ENCODE data around the gene MAPKAP1. TPM values are rescaled to one million over a fixed set of nuclear protein-coding genes. Genes with fewer than 3 reads are reported as not detected.

The MAPKAP1 gene
- total RNA-seq, 1 donor from 2014 or later: 84.9 TPM

- DNase-seq: no peak
- CTCF ChIA-PET: no interaction called here
- TF ChIP-seq CTCF (IDR thresholded peaks at IDR 0.05): no peak
- no peaks in the 10 kb centered on the region for H3K9me3 Mint-ChIP-seq
- H3K36me3 Mint-ChIP-seq (ENCODE audit: low read depth): no peaks in the 10 kb centered on the region
- ATAC-seq (ENCODE audit: low read depth): no peak
- intact Hi-C loops (cut with micrococcal nuclease): no loop called here
- no peak overlapping the region for H3K27ac Mint-ChIP-seq
- POLR2A ChIA-PET: interaction anchor here (0.6 kb wide), 2 partner anchors 14 to 395 kb away, joined by 3 to 4 read pairs; no protein-coding TSS in a partner anchor
- no peak overlapping the region for H3K4me3 Mint-ChIP-seq
- H3K27me3 Mint-ChIP-seq: peaks cover 6% of the 10 kb centered on the region
- peaks cover 8% of the 10 kb centered on the region for H3K4me1 Mint-ChIP-seq
These were observed 32.4 kb upstream of the MAPKAP1 start for GRCh38 chr9:125739436-125739835.

- Mint-ChIP-seq H3K4me3 (no peak overlapping the region), H3K9me3 (no peaks in the 10 kb centered on the region), H3K36me3 (ENCODE audit: low read depth) (no peaks in the 10 kb centered on the region), H3K4me1 (no peaks in the 10 kb centered on the region), H3K27ac (no peak overlapping the region), H3K27me3 (peaks cover 1% of the 10 kb centered on the region)
- CTCF ChIA-PET: no interaction called here
- POLR2A ChIA-PET: no interaction called here
- intact Hi-C loops (cut with micrococcal nuclease): no loop called here
- DNase-seq (no peak), ATAC-seq (ENCODE audit: low read depth) (no peak)
- TF ChIP-seq CTCF (IDR thresholded peaks at IDR 0.05): no peak
These were observed 25.6 kb upstream of the MAPKAP1 start for GRCh38 chr9:125732562-125732961.

GRCh38 chr9:125730168-125730567, 23.2 kb upstream of the MAPKAP1 start:
- ATAC-seq (ENCODE audit: low read depth): no peak
- POLR2A ChIA-PET: no interaction called here
- no peak overlapping the region for H3K4me3 Mint-ChIP-seq
- DNase-seq: no peak
- H3K9me3 Mint-ChIP-seq: no peaks in the 10 kb centered on the region
- H3K27ac Mint-ChIP-seq: no peak overlapping the region
- H3K36me3 Mint-ChIP-seq (ENCODE audit: low read depth): no peaks in the 10 kb centered on the region
- intact Hi-C loops (cut with micrococcal nuclease): no loop called here
- H3K27me3 Mint-ChIP-seq: peaks cover 1% of the 10 kb centered on the region
- no peaks in the 10 kb centered on the region for H3K4me1 Mint-ChIP-seq
- no peak for TF ChIP-seq CTCF (IDR thresholded peaks at IDR 0.05)
- CTCF ChIA-PET: no interaction called here

GRCh38 chr9:125726456-125727132, 19.6 kb upstream of the MAPKAP1 start:
- POLR2A ChIA-PET: no interaction called here
- no peaks in the 10 kb centered on the region for H3K27me3 Mint-ChIP-seq
- no peak for TF ChIP-seq CTCF (IDR thresholded peaks at IDR 0.05)
- no peak overlapping the region for H3K27ac Mint-ChIP-seq
- intact Hi-C loops (cut with micrococcal nuclease): no loop called here
- no peaks in the 10 kb centered on the region for H3K4me1 Mint-ChIP-seq
- no peaks in the 10 kb centered on the region for H3K36me3 Mint-ChIP-seq (ENCODE audit: low read depth)
- H3K4me3 Mint-ChIP-seq: no peak overlapping the region
- CTCF ChIA-PET: no interaction called here
- no peaks in the 10 kb centered on the region for H3K9me3 Mint-ChIP-seq
- DNase-seq: no peak
- no peak for ATAC-seq (ENCODE audit: low read depth)

GRCh38 chr9:125707472-125707804, 430 bp upstream of the MAPKAP1 start:
- no peak for TF ChIP-seq CTCF (IDR thresholded peaks at IDR 0.05)
- CTCF ChIA-PET: interaction anchor here (1.3 kb wide), 1 partner anchor 149 kb away, joined by 5 read pairs; no protein-coding TSS in a partner anchor
- POLR2A ChIA-PET: interaction anchor here (0.6 to 2.5 kb wide), 15 partner anchors 8 to 466 kb away, joined by 3 to 28 read pairs (median 4); partner anchors contain the start of genes HSPA5 and PBX3
- intact Hi-C loops (cut with micrococcal nuclease): loop anchor here (2.0 kb wide), 2 partner anchors 39 to 149 kb away; partner anchors contain the start of gene PBX3
- peaks cover 4% of the 10 kb centered on the region for H3K27me3 Mint-ChIP-seq
- H3K36me3 Mint-ChIP-seq (ENCODE audit: low read depth): peaks cover 18% of the 10 kb centered on the region
- DNase-seq: no peak
- peaks cover 42% of the 10 kb centered on the region for H3K4me1 Mint-ChIP-seq
- H3K9me3 Mint-ChIP-seq: no peaks in the 10 kb centered on the region
- peak overlapping the region; percentile 85 for H3K4me3 Mint-ChIP-seq
- peak overlapping the region; percentile 85 for H3K27ac Mint-ChIP-seq
- no peak for ATAC-seq (ENCODE audit: low read depth)
